ENCODE data around the gene USH1G.
"Not testable (repeated sequence)": the region's sequence is repeated elsewhere in the genome, so short reads cannot be mapped to it uniquely, and the experiment has no call there.

Gene USH1G

DNA sequence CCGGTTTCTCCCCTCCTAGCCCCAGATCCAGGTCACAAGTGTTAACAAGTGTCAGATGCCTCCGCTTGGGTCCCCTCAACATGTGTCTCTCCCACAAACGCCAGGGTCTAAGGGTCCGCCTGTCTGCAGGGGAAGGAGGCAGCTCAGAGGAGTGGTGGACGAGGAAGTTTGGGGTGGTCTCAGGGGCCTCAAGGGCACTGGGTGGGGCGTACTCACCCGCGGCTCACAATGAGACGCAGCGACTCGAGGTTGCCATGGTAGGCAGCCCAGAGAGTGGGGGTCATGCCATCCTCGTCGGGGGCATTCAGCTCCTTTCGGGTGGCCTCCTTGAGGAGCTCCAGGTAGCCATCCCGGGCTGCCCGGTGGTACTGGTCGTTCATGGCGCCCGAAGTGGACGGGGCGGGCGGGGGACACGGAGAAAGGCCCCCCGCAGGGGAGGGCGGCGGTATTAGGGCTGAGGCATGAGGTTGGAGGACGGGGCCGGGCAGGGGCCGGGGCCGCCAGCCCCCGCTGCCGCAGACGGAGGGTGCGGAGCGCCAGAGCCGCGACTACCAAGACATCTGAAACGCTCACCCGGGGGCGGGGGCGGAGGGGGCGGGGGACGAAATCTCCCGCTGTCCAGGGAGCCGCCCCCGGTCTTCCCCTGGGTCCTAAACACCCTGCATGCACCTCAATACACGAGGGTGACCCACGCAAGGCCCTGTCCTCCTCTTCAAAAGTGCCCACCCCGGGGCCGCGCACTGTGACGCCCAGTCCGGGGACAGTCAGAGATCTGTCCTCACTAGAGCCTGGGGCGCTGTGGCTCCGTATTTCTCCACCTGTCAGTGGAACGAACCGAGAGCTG lies at the start of gene USH1G:
Gene USH1G (minus strand): TSS at position 562 of the 844 bp plus-strand sequence. CDS start 182 bp downstream, at position 380.
- no peak for TF ChIP-seq CTCF (IDR thresholded peaks at IDR 0.05; ENCODE audit: extremely low read depth, missing control alignments)
- DNase-seq (ENCODE audit: low spot score): peak; percentile 77

- no peak for TF ChIP-seq CTCF (IDR thresholded peaks at IDR 0.05; ENCODE audit: extremely low read depth, missing control alignments)
- DNase-seq (ENCODE audit: low spot score): peak; percentile 90
Observed at GRCh38 chr17:74972107-74972972, 49.3 kb upstream of the USH1G start, which contains the start of gene HID1. Gene HID1 (minus strand): TSS chr17:74972759. CDS start chr17:74972656, 103 bp downstream.

GRCh38 chr17:74971842-74972106 lies 48.7 kb upstream of the USH1G start:
- no peak for TF ChIP-seq CTCF (IDR thresholded peaks at IDR 0.05; ENCODE audit: extremely low read depth, missing control alignments)

DNA sequence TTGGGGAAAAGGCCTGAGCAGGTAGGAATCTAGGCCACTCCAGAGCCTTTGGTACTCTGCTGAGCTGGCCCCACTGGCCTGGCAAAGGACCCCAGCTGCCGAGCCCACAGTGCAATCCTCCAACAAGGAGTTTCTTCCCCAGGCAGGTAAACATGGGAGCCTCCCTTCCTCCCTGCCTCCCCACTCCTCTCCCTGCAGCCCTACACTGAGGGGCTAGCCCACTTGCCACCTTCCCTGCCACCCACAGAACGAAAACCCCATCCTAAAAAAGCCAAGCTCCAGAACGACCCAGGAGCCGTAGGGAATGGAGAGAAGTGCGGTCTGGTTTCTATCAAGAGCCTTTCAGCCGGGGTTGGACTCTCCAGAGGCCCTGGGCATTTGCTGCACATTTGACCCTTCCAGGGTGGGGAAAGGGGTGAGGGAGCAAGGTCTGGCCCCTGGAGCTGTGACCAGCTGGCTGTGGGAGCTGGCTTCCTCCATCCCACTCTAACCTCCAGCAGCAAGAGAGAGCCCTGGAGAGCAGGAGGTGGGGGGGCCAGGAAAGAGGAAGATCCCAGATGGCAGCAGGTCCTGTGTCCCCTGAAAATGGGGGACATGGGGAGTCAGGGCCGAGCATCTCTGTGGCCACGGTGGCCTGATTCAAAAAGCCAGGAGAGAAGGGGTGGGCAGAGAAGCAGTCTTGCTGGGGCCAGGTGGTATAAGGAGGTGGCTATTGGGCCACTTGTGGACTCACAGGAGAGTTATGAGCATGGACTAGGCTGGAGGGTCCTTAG lies 48.2 kb upstream of the USH1G start:
- DNase-seq (ENCODE audit: low spot score): no peak
- TF ChIP-seq CTCF (IDR thresholded peaks at IDR 0.05; ENCODE audit: extremely low read depth, missing control alignments): no peak

More at GRCh38 chr17:74971842-74972106, 48.7 kb upstream of the USH1G start:
- DNase-seq (ENCODE audit: low spot score): peak; percentile 49

DNA sequence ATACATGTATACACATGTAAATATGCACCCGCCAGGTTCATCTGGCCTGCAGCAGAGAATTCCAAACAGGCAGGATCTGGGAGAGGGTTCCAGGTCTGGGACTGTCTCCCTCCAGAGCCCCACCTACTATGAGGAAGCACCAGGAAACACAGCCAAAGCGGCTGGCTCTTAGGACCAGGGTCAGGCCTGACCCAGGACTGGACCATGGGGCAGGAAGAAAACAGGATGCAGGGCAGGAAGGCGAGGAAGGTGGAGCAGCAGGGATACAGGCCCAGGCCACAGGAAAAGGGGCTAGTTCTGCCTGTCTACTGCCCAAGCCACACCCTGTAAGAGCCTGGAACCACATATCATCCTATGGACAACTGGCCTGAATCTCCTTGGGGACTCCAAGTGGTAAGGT lies 47.3 kb upstream of the USH1G start:
- no peak for TF ChIP-seq CTCF (IDR thresholded peaks at IDR 0.05; ENCODE audit: extremely low read depth, missing control alignments)
- DNase-seq (ENCODE audit: low spot score): no peak

DNA sequence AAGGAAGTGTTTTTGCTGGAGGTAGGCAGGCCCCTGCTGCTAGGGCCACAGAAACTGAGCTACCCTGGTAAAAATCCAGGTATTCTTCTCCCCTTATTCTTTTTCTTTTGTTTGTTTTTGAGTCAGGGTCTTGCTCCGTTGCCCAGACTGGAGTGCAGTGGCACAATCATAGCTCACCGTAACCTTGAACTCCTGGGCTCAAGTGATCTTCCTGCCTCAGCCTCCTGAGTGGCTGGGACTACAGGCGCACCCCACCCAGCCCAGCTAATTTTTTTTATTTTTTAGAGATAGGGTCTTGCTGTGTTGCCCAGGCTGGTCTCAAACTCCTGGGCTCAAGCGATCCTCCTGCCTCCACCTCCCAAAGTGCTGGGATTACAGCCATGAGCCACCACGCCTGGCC lies 46.4 kb upstream of the USH1G start:
- not testable (repeated sequence) for DNase-seq (ENCODE audit: low spot score)

DNA sequence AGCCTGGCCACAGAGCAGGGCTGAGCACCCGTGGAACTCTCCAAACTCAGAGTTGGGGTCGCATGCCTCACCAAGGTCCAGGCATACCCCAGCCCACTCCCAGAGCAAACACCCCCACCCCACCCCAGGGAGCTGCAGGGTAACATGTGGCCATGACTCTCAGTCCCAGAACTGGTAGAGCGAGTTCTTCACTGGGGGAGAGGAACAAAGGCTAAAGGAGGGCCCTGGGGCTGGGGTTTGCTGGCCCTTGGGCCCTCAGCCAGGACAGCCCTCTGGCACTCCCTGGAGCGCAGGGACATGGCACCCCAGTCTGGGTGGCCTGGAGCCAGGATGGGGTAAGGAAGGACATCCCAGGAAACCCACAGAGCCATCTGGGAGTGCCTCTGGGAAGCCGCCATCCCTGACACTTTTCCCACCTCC lies 45.3 kb upstream of the USH1G start:
- no peak for DNase-seq (ENCODE audit: low spot score)
- TF ChIP-seq CTCF (IDR thresholded peaks at IDR 0.05; ENCODE audit: extremely low read depth, missing control alignments): no peak
